ENCODE data around the gene TNRC18.

DNA sequence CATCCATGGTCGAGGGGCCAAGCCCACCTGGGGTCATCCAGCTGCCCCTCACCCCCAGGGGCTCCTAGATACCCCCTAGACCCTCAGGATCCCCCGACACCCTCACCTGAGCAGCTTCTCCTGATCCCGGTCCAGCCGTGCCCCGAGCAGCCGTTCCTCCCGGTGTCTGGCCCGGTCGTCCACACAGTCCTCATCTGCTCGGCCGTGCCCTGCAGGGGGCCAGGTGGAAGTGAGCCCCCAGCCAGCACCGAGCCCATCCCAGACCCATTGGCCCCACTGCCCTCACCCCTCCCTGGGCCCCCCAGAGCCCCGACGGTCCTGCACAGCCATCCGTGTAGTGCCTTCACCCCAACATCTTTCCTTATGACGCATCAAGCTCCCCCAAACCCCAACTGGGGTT, 45.8 kb downstream of the TNRC18 start:
- TF ChIP-seq, protein P1, sequence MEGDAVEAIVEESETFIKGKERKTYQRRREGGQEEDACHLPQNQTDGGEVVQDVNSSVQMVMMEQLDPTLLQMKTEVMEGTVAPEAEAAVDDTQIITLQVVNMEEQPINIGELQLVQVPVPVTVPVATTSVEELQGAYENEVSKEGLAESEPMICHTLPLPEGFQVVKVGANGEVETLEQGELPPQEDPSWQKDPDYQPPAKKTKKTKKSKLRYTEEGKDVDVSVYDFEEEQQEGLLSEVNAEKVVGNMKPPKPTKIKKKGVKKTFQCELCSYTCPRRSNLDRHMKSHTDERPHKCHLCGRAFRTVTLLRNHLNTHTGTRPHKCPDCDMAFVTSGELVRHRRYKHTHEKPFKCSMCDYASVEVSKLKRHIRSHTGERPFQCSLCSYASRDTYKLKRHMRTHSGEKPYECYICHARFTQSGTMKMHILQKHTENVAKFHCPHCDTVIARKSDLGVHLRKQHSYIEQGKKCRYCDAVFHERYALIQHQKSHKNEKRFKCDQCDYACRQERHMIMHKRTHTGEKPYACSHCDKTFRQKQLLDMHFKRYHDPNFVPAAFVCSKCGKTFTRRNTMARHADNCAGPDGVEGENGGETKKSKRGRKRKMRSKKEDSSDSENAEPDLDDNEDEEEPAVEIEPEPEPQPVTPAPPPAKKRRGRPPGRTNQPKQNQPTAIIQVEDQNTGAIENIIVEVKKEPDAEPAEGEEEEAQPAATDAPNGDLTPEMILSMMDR (IDR thresholded peaks at IDR 0.05), result no peak
- TF ChIP-seq EZH2 (IDR thresholded peaks at IDR 0.05; ENCODE audit: borderline replicate concordance, insufficient read depth, low read depth, low read length, poor library complexity, severe bottlenecking), result no peak

Measured in B cell (primary cell).